H1 (cell line): Measurements from ENCODE around the gene FOXA3. TPM values are rescaled to one million over a fixed set of nuclear protein-coding genes. Genes with fewer than 3 reads are reported as not detected.

Experiments
- JUND ChIP-seq: IDR thresholded peaks from 2 replicates; pipeline ENCODE4 v1.6.1; 2011; ENCODE audit warnings: mild to moderate bottlenecking, improper control_type of control experiment, low read length
- SIN3A ChIP-seq, 2 experiments: IDR thresholded peaks in 1 of 2; conservative IDR thresholded peaks in 1 of 2; 2 replicates each; pipeline ENCODE4 v1.6.1; 2011 to 2012; ENCODE audit warnings: low read length in 2 of 2, improper control_type of control experiment in 1 of 2, low read depth in 1 of 2, mild to moderate bottlenecking in 1 of 2
- polyA plus RNA-seq, 7 experiments: library from polyadenylated mRNA; depleted of rRNA in 3 of 7; stranded (reverse) in 5 of 7; unstranded in 2 of 7; fragments of >200 nt in 5 of 7; fragments of 200-250 nt in 2 of 7; gene quantifications; 1 replicate in 5 of 7; 2 replicates in 1 of 7; 4 replicates in 1 of 7; pipeline versions ENCODE4 v1.2.1 to v1.2.3, GENCODE V29; 2011 to 2013; ENCODE audit warnings: missing spikeins in 2 of 7, mixed read lengths in 2 of 7
- total RNA-seq: library from RNA; stranded (reverse); fragmentation: NEBNext Ultra II Directional; extraction: Animal tissue kit (Norgen Biotek cat#: 25700); gene quantifications from 2 replicates; pipeline ENCODE4 v1.2.1, GENCODE V29; 2021

The FOXA3 gene
- total and polyA plus RNA-seq, 2 of the 8 experiments (the other 6 are each of a cell fraction or from before 2014, with no cell fraction given) = 20.2 to 49.1 TPM

GRCh38 chr19:45883586-45883880 lies 19.4 kb downstream of the FOXA3 start (continued):
- TF ChIP-seq SIN3A (conservative IDR thresholded peaks at IDR 0.05 in 1 of 2, IDR thresholded peaks at IDR 0.05 in 1 of 2; ENCODE audit: low read depth in 1 of 2, low read length in 2 of 2) (no peak), JUND (no peak)
